SK-N-SH (cell line): ENCODE results near the gene GLS2. TPM values are rescaled to one million over a fixed set of nuclear protein-coding genes. Genes with fewer than 3 reads are reported as not detected.
"Not testable (repeated sequence)": the region's sequence is repeated elsewhere in the genome, so short reads cannot be mapped to it uniquely, and the experiment has no call there.

Experiments used
- CTCF ChIA-PET: fragments of 300-600, 350-600 bp; formaldehyde crosslinking; extraction: SDS; loops from one replicate; lab custom pipeline; 2021; lab: Yijun Ruan, JAX
- POLR2A ChIA-PET: fragments of 350-600 bp; sonication (Branson Sonifier 250); formaldehyde crosslinking; extraction: SDS; loops from one replicate; lab custom pipeline; 2020; ENCODE audit warnings: antibody characterized with exemption, inconsistent platforms; lab: Yijun Ruan, JAX
- DNase-seq: peaks from one replicate; pipeline ENCODE4 v3.0.0; 2012
- H2AFZ ChIP-seq: fragments of 200-600 bp; sonication (generic); 2 replicates; pipeline ENCODE4 v1.8.1; 2016; ENCODE audit warnings: antibody characterized with exemption, mild to moderate bottlenecking, low read depth
- H3F3A ChIP-seq: fragments of 200-600 bp; sonication (generic); replicated peaks from 2 replicates; pipeline ENCODE3; 2016; ENCODE audit warnings: antibody characterized with exemption, mild to moderate bottlenecking; ENCODE audit not compliant: insufficient read depth
- H3K27ac ChIP-seq, 2 experiments: fragments of 200-500 bp in 1 of 2; fragments of 200-600 bp in 1 of 2; sonication (Bioruptor generic) in 1 of 2; sonication (generic), shearing (Covaris generic) in 1 of 2; 2 replicates each; pipeline versions ENCODE4 v1.5.1 to v1.6.1; 2014 to 2016; ENCODE audit warnings: low read depth in 2 of 2, inconsistent platforms in 1 of 2, low read length in 1 of 2, mild to moderate bottlenecking in 1 of 2, mixed read lengths in 1 of 2
- H3K27me3 ChIP-seq: fragments of 200-600 bp; sonication (generic), shearing (Covaris generic); 2 replicates; pipeline ENCODE4 v1.6.1; 2016; ENCODE audit warnings: mixed run types; ENCODE audit not compliant: insufficient read depth
- H3K36me3 ChIP-seq, 2 experiments: fragments of 200-500 bp in 1 of 2; fragments of 200-600 bp in 1 of 2; sonication (Bioruptor generic) in 1 of 2; sonication (generic) in 1 of 2; replicated peaks in 1 of 2; 2 replicates each; pipeline versions ENCODE3 to v1.5.1; 2014 to 2016; ENCODE audit warnings: low read length in 1 of 2, mild to moderate bottlenecking in 1 of 2; ENCODE audit not compliant: insufficient read depth in 2 of 2, control insufficient read depth in 1 of 2
- H3K4me1 ChIP-seq, 2 experiments: fragments of 200-500 bp in 1 of 2; fragments of 200-600 bp in 1 of 2; sonication (Bioruptor generic) in 1 of 2; sonication (generic), shearing (Covaris generic) in 1 of 2; 2 replicates each; pipeline versions ENCODE4 v1.5.1 to v1.6.1; 2014 to 2016; ENCODE audit warnings: low read depth in 1 of 2, low read length in 1 of 2, mixed run types in 1 of 2; ENCODE audit not compliant: insufficient read depth in 2 of 2, control insufficient read depth in 1 of 2
- H3K4me2 ChIP-seq: fragments of 200-600 bp; sonication (generic), shearing (Covaris generic); 2 replicates; pipeline ENCODE4 v1.6.1; 2017; ENCODE audit warnings: mixed run types
- H3K4me3 ChIP-seq, 2 experiments: fragments of 200-500 bp in 1 of 2; fragments of 200-600 bp in 1 of 2; sonication (Bioruptor generic) in 1 of 2; sonication (generic), shearing (Covaris generic) in 1 of 2; 2 replicates each; pipeline versions ENCODE4 v1.5.1 to v1.8.1; 2014 to 2016; ENCODE audit warnings: low read depth in 2 of 2, inconsistent platforms in 1 of 2, low read length in 1 of 2, mild to moderate bottlenecking in 1 of 2, mixed read lengths in 1 of 2, moderate library complexity in 1 of 2
- H3K79me2 ChIP-seq: fragments of 200-600 bp; sonication (generic); 2 replicates; pipeline ENCODE4 v1.8.1; 2017; ENCODE audit warnings: mild to moderate bottlenecking; ENCODE audit not compliant: insufficient read depth
- H3K9ac ChIP-seq: fragments of 200-600 bp; sonication (generic); 2 replicates; pipeline ENCODE4 v1.6.1; 2017; ENCODE audit warnings: mixed run types
- H3K9me2 ChIP-seq: fragments of 200-600 bp; sonication (generic); 2 replicates; pipeline ENCODE4 v1.6.1; 2017; ENCODE audit warnings: mixed run types
- H3K9me3 ChIP-seq: fragments of 200-600 bp; sonication (generic); 2 replicates; pipeline ENCODE4 v1.6.1; 2017; ENCODE audit warnings: mixed run types, mild to moderate bottlenecking, moderate library complexity
- H4K20me1 ChIP-seq: fragments of 200-600 bp; sonication (generic); 2 replicates; pipeline ENCODE4 v1.6.1; 2017; ENCODE audit warnings: mild to moderate bottlenecking, mixed run types; ENCODE audit not compliant: insufficient read depth
- CTCF ChIP-seq: fragments of 200-600 bp; sonication (generic); IDR thresholded peaks from 2 replicates; pipeline ENCODE4 v1.6.1; 2017; ENCODE audit warnings: antibody characterized with exemption, mild to moderate bottlenecking, moderate library complexity
- ELF1 ChIP-seq: IDR thresholded peaks from 2 replicates; pipeline ENCODE4 v1.4.0; 2012
- EZH2phosphoT487 ChIP-seq: fragments of 200-600 bp; sonication (generic); IDR thresholded peaks from 2 replicates; pipeline ENCODE4 v1.6.1; 2017; ENCODE audit warnings: low read depth, mixed run types, mild to moderate bottlenecking, antibody characterized with exemption, moderate library complexity, borderline replicate concordance
- FOXJ3 ChIP-seq: sonication (generic); formaldehyde crosslinking; IDR thresholded peaks from 2 replicates; pipeline ENCODE4 v1.5.1; 2020; ENCODE audit warnings: mild to moderate bottlenecking, missing genetic modification reagents
- FOXM1 ChIP-seq: IDR thresholded peaks from 2 replicates; pipeline ENCODE4 v1.4.0; 2012; ENCODE audit warnings: low read depth, mild to moderate bottlenecking
- GABPA ChIP-seq: IDR thresholded peaks from 2 replicates; pipeline ENCODE4 v1.4.0; 2012; ENCODE audit warnings: low read depth, mild to moderate bottlenecking
- GATA2 ChIP-seq: sonication (generic); formaldehyde crosslinking; IDR thresholded peaks from 2 replicates; pipeline ENCODE4 v1.5.0; 2020; ENCODE audit warnings: mild to moderate bottlenecking, missing genetic modification reagents
- IRF3 ChIP-seq: fragments of 150-350 bp; IDR thresholded peaks from 2 replicates; pipeline ENCODE4 v1.6.1; 2016; ENCODE audit warnings: mild to moderate bottlenecking, low read depth, low read length
- JUND ChIP-seq: IDR thresholded peaks from 2 replicates; pipeline ENCODE4 v1.4.0; 2012
- NFIC ChIP-seq: IDR thresholded peaks from 2 replicates; pipeline ENCODE4 v1.4.0; 2012; ENCODE audit warnings: borderline replicate concordance
- PBX3 ChIP-seq: IDR thresholded peaks from 2 replicates; pipeline ENCODE4; 2012
- POLR2AphosphoS5 ChIP-seq: IDR thresholded peaks from 2 replicates; pipeline ENCODE4 v1.6.1; 2012; ENCODE audit warnings: low read depth, low read length
- RAD21 ChIP-seq: IDR thresholded peaks from 2 replicates; pipeline ENCODE4 v1.6.1; 2012; ENCODE audit warnings: mild to moderate bottlenecking, low read length
- RCOR1 ChIP-seq: fragments of 150-350 bp; IDR thresholded peaks from 2 replicates; pipeline ENCODE4 v1.6.1; 2017; ENCODE audit warnings: antibody characterized with exemption, low read length
- SIN3A ChIP-seq: IDR thresholded peaks from 2 replicates; pipeline ENCODE4 v1.6.1; 2012; ENCODE audit warnings: low read depth, mild to moderate bottlenecking, low read length, moderate library complexity, borderline replicate concordance
- TAF1 ChIP-seq: IDR thresholded peaks from 2 replicates; pipeline ENCODE4 v1.6.1; 2012; ENCODE audit warnings: low read depth, mild to moderate bottlenecking, low read length, moderate library complexity, borderline replicate concordance
- TCF12 ChIP-seq: IDR thresholded peaks from 2 replicates; pipeline ENCODE4 v1.4.0; 2012
- TEAD4 ChIP-seq: IDR thresholded peaks from 2 replicates; pipeline ENCODE4 v1.4.0; 2012; ENCODE audit warnings: mild to moderate bottlenecking, borderline replicate concordance; ENCODE audit not compliant: insufficient read depth
- USF1 ChIP-seq: IDR thresholded peaks from 2 replicates; pipeline ENCODE4 v1.4.0; 2012; ENCODE audit warnings: low read depth, borderline replicate concordance
- YY1 ChIP-seq: IDR thresholded peaks from 2 replicates; pipeline ENCODE4 v1.4.0; 2012; ENCODE audit warnings: low read depth, mild to moderate bottlenecking
- WGBS: methylation state at CpG from one replicate; pipeline ENCODE4 v1.1.6; 2017; ENCODE audit warnings: low lambda C conversion rate; 5-methylcytosine and 5-hydroxymethylcytosine counted together
- polyA plus RNA-seq, 3 experiments: library from polyadenylated mRNA; depleted of rRNA; stranded (reverse); fragments of >200 nt; gene quantifications; 2 replicates each; pipeline ENCODE4 v1.2.3, GENCODE V29; 2012

GLS2 gene
- polyA plus RNA-seq, 1 of the 3 experiments (the other 2 are of a cell fraction), result 2.1 TPM

GRCh38 chr12:56514014-56514318, 26.0 kb upstream of the GLS2 start:
- DNase-seq, H3K4me3 ChIP-seq, H3K9me2 ChIP-seq, H3K9ac ChIP-seq, H3K4me1 ChIP-seq, H3K4me2 ChIP-seq, H3K79me2 ChIP-seq, H3K27ac ChIP-seq, POLR2A ChIA-PET, H3K36me3 ChIP-seq, H2AFZ ChIP-seq, H3K27me3 ChIP-seq, H3F3A ChIP-seq, H4K20me1 ChIP-seq, H3K9me3 ChIP-seq: not testable (repeated sequence)
- 70% methylated on average over 4 of the region's 4 CpGs for WGBS
- CTCF ChIA-PET, result interaction anchor here (0.6 to 5.0 kb wide), 36 partner anchors 9 to 156 kb away, joined by 3 to 54 read pairs (median 10); partner anchors contain the start of gene RBMS2

- Histone ChIP-seq H3K36me3 (no peaks in the 10 kb centered on the region), H2AFZ (no peak overlapping the region), H3K79me2 (no peaks in the 10 kb centered on the region), H4K20me1 (no peaks in the 10 kb centered on the region), H3K27me3 (no peaks in the 10 kb centered on the region), H3K9me3 (no peaks in the 10 kb centered on the region), H3K9ac (no peak overlapping the region), H3K4me2 (no peak overlapping the region), H3K9me2 (no peaks in the 10 kb centered on the region), H3F3A (peaks cover 5% of the 10 kb centered on the region), H3K4me3 (no peak overlapping the region), H3K27ac (no peak overlapping the region), H3K4me1 (no peaks in the 10 kb centered on the region)
- POLR2A ChIA-PET, result no interaction called here
- 82% methylated on average over 16 of the region's 16 CpGs for WGBS
- CTCF ChIA-PET, result interaction anchor here (3.1 to 5.0 kb wide), 2 partner anchors 62 to 125 kb away, joined by 12 to 54 read pairs; no protein-coding TSS in a partner anchor
- TF ChIP-seq FOXM1 (no peak), CTCF (no peak), NFIC (no peak), TEAD4 (no peak), IRF3 (no peak), SIN3A (no peak), YY1 (no peak), RCOR1 (no peak), TCF12 (no peak), GABPA (no peak), JUND (no peak), USF1 (no peak), GATA2 (CRISPR knock-in tag) (no peak), ELF1 (no peak), PBX3 (no peak), POLR2AphosphoS5 (no peak), TAF1 (no peak), FOXJ3 (CRISPR knock-in tag) (no peak), RAD21 (no peak), EZH2phosphoT487 (no peak)
- DNase-seq, result no peak
These were observed 22.8 kb upstream of the GLS2 start for GRCh38 chr12:56510786-56511185.

GRCh38 chr12:56499879-56500278, 11.9 kb upstream of the GLS2 start:
- 80% methylated on average over 13 of the region's 13 CpGs for WGBS
- H3K27ac ChIP-seq, H3K4me3 ChIP-seq, H3K4me1 ChIP-seq, H3K9me3 ChIP-seq, H3K4me2 ChIP-seq, H3K27me3 ChIP-seq, H4K20me1 ChIP-seq, H3F3A ChIP-seq, H2AFZ ChIP-seq, H3K79me2 ChIP-seq, DNase-seq, H3K9me2 ChIP-seq, H3K36me3 ChIP-seq, H3K9ac ChIP-seq, POLR2A ChIA-PET: not testable (repeated sequence)
- CTCF ChIA-PET, result interaction anchor here (1.3 kb wide), 1 partner anchor 36 kb away, joined by 3 read pairs; no protein-coding TSS in a partner anchor
